Measurements from ENCODE around the gene SLC6A9.

SLC6A9 gene

DNA sequence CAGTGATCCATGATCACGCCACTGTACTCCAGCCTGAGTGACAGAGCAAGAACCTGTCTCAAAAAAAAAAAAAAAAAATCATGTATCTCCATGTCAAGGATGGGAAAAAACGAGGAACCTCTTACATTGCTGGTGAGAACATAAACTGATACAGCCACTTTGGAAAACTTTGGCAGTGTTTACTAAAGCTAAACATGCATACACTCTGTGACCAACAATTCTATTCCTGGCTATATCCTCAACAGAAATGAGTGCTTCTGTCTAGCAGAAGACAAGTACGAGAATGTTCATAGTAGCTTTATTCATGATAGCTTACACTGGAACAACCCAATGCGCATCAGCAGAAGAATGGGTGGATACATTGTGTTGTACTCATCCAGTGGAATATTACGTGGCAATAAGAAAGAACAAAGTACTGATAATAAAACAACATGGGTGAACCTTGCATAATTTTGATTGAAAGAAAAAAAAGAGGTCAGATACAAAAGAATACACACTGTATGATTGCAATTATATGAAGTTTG lies 31.5 kb upstream of the SLC6A9 start:
- DNase-seq (ENCODE audit: low read depth in 2 of 2) = no peak
- no peak overlapping the region for H3K4me3 ChIP-seq (replicated peaks in 1 of 2; ENCODE audit: low read depth in 2 of 2, low read length in 2 of 2)
- TF ChIP-seq, protein P1, sequence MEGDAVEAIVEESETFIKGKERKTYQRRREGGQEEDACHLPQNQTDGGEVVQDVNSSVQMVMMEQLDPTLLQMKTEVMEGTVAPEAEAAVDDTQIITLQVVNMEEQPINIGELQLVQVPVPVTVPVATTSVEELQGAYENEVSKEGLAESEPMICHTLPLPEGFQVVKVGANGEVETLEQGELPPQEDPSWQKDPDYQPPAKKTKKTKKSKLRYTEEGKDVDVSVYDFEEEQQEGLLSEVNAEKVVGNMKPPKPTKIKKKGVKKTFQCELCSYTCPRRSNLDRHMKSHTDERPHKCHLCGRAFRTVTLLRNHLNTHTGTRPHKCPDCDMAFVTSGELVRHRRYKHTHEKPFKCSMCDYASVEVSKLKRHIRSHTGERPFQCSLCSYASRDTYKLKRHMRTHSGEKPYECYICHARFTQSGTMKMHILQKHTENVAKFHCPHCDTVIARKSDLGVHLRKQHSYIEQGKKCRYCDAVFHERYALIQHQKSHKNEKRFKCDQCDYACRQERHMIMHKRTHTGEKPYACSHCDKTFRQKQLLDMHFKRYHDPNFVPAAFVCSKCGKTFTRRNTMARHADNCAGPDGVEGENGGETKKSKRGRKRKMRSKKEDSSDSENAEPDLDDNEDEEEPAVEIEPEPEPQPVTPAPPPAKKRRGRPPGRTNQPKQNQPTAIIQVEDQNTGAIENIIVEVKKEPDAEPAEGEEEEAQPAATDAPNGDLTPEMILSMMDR (IDR thresholded peaks at IDR 0.05; ENCODE audit: low read depth, low read length) = no peak

DNA sequence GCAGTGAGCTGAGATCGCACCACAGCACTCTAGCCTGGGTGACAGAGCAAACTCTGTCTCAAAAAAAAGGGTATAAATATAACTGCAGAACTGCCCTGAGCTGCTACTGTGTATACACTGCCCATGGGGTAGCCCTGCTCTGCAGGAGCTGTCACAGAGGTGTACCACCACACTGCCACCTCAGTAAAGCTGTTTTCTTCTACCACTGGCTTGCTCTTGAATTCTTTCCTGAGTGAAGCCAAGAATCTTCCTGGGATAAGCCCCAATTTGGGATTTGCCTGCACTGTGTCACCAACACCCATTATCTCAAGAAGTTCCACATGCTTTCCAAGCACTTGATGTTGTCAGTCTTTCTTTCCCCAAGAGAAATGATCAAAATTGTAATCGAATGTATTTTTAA lies 30.6 kb upstream of the SLC6A9 start:
- H3K4me3 ChIP-seq (replicated peaks in 1 of 2; ENCODE audit: low read depth in 2 of 2, low read length in 2 of 2) = no peak overlapping the region
- TF ChIP-seq, protein P1 (IDR thresholded peaks at IDR 0.05; ENCODE audit: low read depth, low read length) = no peak
- no peak for DNase-seq (ENCODE audit: low read depth in 2 of 2)

- no peak for DNase-seq (ENCODE audit: low read depth in 2 of 2)
- H3K4me3 ChIP-seq (replicated peaks in 1 of 2; ENCODE audit: low read depth in 2 of 2, low read length in 2 of 2) = no peak overlapping the region
- TF ChIP-seq, protein P1 (IDR thresholded peaks at IDR 0.05; ENCODE audit: low read depth, low read length) = no peak
Measured at GRCh38 chr1:44060830-44061267, 29.6 kb upstream of the SLC6A9 start.

DNA sequence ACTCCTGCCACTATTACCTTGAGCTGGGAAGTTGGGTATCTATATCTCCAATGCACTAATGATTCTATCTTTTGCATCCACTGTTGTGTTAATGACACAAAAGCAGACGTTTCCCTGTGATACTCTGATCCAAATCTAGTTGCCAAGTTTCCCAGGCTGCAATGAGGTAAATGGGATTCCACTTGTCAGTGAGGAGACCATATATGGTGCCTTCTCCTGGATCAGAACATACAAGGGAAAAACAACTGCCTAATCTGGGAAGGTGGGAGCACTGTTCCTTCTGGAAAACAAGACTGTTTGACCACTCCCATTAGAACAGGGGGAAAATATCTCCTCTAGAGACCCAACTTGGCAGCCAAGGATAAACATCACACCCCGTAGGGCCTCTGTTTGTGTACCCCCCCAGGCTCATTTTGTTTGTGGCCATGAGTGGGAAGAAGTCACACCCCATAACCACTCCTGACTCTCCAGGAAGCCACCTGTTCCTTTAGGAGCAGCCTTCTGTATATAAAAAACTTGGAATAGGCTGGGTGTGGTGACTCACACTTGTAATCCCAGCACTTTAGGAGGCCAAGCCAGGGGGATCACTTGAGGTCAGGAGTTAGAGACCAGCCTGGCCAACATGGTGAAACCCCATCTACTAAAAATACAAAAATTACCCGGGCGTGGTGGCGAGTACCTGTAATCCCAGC lies 28.5 kb upstream of the SLC6A9 start:
- DNase-seq (ENCODE audit: low read depth in 2 of 2) = no peak
- TF ChIP-seq, protein P1 (IDR thresholded peaks at IDR 0.05; ENCODE audit: low read depth, low read length) = no peak
- no peak overlapping the region for H3K4me3 ChIP-seq (replicated peaks in 1 of 2; ENCODE audit: low read depth in 2 of 2, low read length in 2 of 2)

GRCh38 chr1:44059212-44059611 lies 27.9 kb upstream of the SLC6A9 start:
- no peak overlapping the region for H3K4me3 ChIP-seq (replicated peaks in 1 of 2; ENCODE audit: low read depth in 2 of 2, low read length in 2 of 2)
- TF ChIP-seq, protein P1 (IDR thresholded peaks at IDR 0.05; ENCODE audit: low read depth, low read length) = no peak
- no peak for DNase-seq (ENCODE audit: low read depth in 2 of 2)

DNA sequence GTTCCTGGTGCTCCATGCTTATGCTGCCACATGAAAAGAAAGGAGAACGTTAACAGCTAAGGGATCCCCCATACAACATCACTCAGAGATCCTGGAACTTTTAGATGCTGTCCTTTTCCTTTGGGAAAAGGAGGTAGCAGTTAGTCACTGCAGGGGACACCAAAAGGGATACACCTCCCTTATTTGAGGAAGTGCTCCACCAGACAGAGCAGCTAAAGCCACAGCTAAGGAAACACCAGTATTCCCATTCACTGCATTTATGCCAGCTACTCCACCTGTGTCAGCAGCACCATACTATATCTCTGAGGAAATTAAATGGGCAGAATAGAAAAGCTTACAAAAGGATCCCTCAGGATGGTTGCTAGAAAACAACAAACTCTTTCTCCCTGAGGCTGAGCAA lies 26.0 kb upstream of the SLC6A9 start:
- TF ChIP-seq, protein P1 (IDR thresholded peaks at IDR 0.05; ENCODE audit: low read depth, low read length) = no peak
- no peak for DNase-seq (ENCODE audit: low read depth in 2 of 2)

More for the DNA sequence above, 26.0 kb upstream of the SLC6A9 start:
- no peak overlapping the region for H3K4me3 ChIP-seq (replicated peaks in 1 of 2; ENCODE audit: low read depth in 2 of 2, low read length in 2 of 2)

All from cardiac fibroblast (primary cell).